Ectodermal cell (in vitro differentiated cells): ENCODE results near the gene TM9SF2.

Source experiments
- H3K27ac ChIP-seq: 2 replicates; pipeline ENCODE4 v1.7.0; 2013; ENCODE audit warnings: mild to moderate bottlenecking, low read depth, low read length; ENCODE audit not compliant: insufficient read depth, poor library complexity, severe bottlenecking
- H3K27me3 ChIP-seq: 2 replicates; pipeline ENCODE4 v1.7.0; 2013; ENCODE audit warnings: mild to moderate bottlenecking, low read length; ENCODE audit not compliant: insufficient read depth, control insufficient read depth, poor library complexity, severe bottlenecking
- H3K36me3 ChIP-seq: one replicate; pipeline ENCODE4 v1.7.0; 2013; ENCODE audit warnings: low read length; ENCODE audit not compliant: control insufficient read depth, insufficient read depth
- H3K4me1 ChIP-seq: one replicate; pipeline ENCODE4 v1.7.0; 2013; ENCODE audit warnings: low read length; ENCODE audit not compliant: control insufficient read depth, insufficient read depth
- H3K4me3 ChIP-seq: 2 replicates; pipeline ENCODE4 v1.7.0; 2013; ENCODE audit warnings: low read depth, low read length, control low read depth; ENCODE audit not compliant: insufficient read depth
- H3K9me3 ChIP-seq: 2 replicates; pipeline ENCODE4 v1.7.0; 2013; ENCODE audit warnings: mild to moderate bottlenecking, low read length, moderate library complexity; ENCODE audit not compliant: control insufficient read depth
- WGBS, 2 experiments: methylation state at CpG; one replicate each; pipeline ENCODE4 v1.1.7; 2013; ENCODE audit warnings: missing lambda C conversion rate in 2 of 2; 5-methylcytosine and 5-hydroxymethylcytosine counted together

Gene TM9SF2

DNA sequence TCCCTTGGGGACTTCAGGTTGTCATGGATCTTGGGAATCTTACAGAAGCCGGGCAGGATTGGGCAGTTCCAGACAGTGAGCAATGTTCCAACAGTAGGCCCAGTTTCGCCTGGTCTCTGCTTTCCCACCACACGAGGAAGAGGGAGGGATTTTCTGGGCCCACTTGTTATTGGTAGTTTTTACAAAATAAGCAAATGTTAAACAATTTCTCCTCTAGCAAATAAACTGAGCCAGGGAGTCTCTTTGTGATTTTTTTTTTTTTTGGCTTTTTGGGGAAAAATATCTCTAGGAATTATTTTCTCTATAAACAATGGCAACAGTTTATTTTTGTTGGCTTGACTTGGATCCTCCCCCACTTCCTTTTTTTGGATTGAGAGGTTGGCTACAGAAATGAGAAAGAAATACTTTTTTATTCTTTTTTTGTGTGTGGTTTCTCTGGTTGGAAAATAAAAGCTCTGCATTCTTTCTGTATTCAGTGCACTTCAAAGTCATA lies 89.3 kb downstream of the TM9SF2 start:
- H3K4me1 ChIP-seq: no peaks in the 10 kb centered on the region
- H3K9me3 ChIP-seq: no peaks in the 10 kb centered on the region
- 92 to 96% methylated on average over 3 of the region's 3 CpGs for WGBS, 2 experiments
- no peak overlapping the region for H3K27ac ChIP-seq
- no peaks in the 10 kb centered on the region for H3K27me3 ChIP-seq
- no peak overlapping the region for H3K4me3 ChIP-seq
- no peaks in the 10 kb centered on the region for H3K36me3 ChIP-seq

DNA sequence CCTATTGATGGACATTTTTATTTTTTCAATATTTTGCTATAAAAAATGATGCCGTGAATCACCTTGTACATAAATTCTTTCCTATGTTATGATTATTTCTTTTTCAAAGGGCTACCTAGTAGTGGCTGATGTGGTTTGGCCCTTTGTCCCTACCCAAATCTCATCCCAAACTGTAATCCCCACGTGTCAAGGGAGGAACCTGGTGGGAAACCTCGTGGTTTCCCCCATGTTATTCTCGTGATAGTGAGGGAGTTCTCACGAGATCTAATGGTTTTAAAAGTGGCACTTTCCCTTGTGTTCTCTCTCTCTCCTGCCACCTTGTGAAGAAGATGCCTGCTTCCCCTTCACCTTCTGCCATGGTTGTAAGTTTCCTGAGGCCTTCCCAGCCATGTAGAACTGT lies 94.9 kb downstream of the TM9SF2 start:
- H3K36me3 ChIP-seq: no peaks in the 10 kb centered on the region
- no peak overlapping the region for H3K27ac ChIP-seq
- no peak overlapping the region for H3K4me3 ChIP-seq
- peaks cover 3% of the 10 kb centered on the region for H3K4me1 ChIP-seq
- WGBS, 2 experiments: 90 to 96% methylated on average over 4 of the region's 5 CpGs
- no peaks in the 10 kb centered on the region for H3K9me3 ChIP-seq
- H3K27me3 ChIP-seq: no peaks in the 10 kb centered on the region

DNA sequence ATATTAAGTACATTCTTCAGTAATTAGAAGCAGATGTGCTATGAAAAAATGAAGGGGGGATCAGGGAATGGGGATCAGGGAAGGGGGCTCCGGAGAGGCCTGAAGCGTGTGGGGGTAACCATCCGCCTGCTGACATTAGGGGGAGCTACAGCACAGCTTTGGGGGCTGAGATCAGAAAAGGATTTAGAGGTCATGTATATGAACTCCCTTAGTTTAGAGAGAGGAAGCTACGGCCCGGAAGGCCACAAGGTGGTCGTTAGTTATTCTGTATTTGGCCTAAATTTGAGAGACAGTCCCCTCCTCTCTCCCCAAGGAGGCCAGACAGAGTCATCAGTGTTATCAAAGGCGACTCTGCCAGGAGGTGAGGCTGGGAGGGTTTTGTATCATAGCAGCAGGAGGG lies 99.0 kb downstream of the TM9SF2 start:
- H3K27me3 ChIP-seq: peaks cover 3% of the 10 kb centered on the region
- no peaks in the 10 kb centered on the region for H3K36me3 ChIP-seq
- peaks cover 3% of the 10 kb centered on the region for H3K4me1 ChIP-seq
- H3K4me3 ChIP-seq: no peak overlapping the region
- WGBS, 2 experiments: 37 to 40% methylated on average over 7 of the region's 7 CpGs
- no peaks in the 10 kb centered on the region for H3K9me3 ChIP-seq
- no peak overlapping the region for H3K27ac ChIP-seq

GRCh38 chr13:99601535-99601934 lies 100.3 kb downstream of the TM9SF2 start:
- H3K9me3 ChIP-seq: no peaks in the 10 kb centered on the region
- peaks cover 7% of the 10 kb centered on the region for H3K4me1 ChIP-seq
- no peak overlapping the region for H3K4me3 ChIP-seq
- H3K36me3 ChIP-seq: no peaks in the 10 kb centered on the region
- 78 to 84% methylated on average over 5 of the region's 5 CpGs for WGBS, 2 experiments
- H3K27me3 ChIP-seq: peaks cover 3% of the 10 kb centered on the region
- no peak overlapping the region for H3K27ac ChIP-seq

GRCh38 chr13:99604636-99605035 lies 103.4 kb downstream of the TM9SF2 start:
- no peak overlapping the region for H3K4me3 ChIP-seq
- no peak overlapping the region for H3K27ac ChIP-seq
- peaks cover 7% of the 10 kb centered on the region for H3K4me1 ChIP-seq
- H3K36me3 ChIP-seq: no peaks in the 10 kb centered on the region
- 95% methylated on average over 3 of the region's 3 CpGs for WGBS, 2 experiments
- H3K27me3 ChIP-seq: peaks cover 3% of the 10 kb centered on the region
- no peaks in the 10 kb centered on the region for H3K9me3 ChIP-seq

GRCh38 chr13:99605420-99606323 lies 104.4 kb downstream of the TM9SF2 start:
- 40 to 41% methylated on average over 18 of the region's 18 CpGs for WGBS, 2 experiments
- Histone ChIP-seq H3K4me1 (peaks cover 5% of the 10 kb centered on the region), H3K36me3 (no peaks in the 10 kb centered on the region), H3K4me3 (peak overlapping the region; percentile 41), H3K27me3 (peaks cover 3% of the 10 kb centered on the region), H3K27ac (peak overlapping the region; percentile 27), H3K9me3 (no peaks in the 10 kb centered on the region)

DNA sequence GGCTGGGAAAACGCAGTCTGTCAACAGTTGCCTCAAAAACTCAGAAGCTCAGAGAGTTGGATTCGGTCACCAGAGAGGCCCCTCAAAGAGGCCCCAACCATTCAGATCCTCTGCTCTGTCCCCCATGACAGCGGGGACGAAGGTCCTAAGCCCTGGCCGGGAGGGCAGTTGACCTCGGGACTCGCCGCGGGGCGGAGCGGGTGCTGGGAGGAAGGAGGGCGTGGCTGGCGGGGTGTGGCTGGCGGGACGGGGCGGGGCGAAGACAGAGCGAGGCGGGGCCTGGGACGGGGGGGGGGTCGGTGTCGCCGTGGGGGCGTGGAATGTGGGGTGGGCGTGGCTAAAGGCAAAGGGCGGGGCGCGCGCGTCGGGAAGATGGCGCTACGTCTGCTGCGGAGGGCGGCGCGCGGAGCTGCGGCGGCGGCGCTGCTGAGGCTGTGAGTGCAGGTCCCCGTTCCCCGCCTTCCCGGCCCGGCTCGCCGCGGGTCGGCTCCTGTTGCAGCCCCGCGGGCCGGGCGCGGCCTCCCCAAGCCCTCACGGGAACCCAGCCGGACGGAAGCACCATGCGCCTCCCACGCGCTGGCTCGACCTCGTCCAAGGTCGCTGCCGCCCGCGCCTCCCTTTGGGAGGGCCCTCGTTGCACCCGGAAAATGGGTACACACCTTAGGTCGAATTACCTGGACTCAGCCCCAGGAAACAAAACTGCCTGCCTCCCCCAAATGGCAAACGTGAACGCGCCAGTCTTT lies 105.2 kb downstream of the TM9SF2 start, which contains the start of gene CLYBL:
TSS of gene CLYBL (plus strand) at position 367 of the 743 bp plus-strand sequence.
- WGBS, 2 experiments: 1% methylated on average over 73 of the region's 73 CpGs
- H3K9me3 ChIP-seq: no peaks in the 10 kb centered on the region
- peaks cover 5% of the 10 kb centered on the region for H3K4me1 ChIP-seq
- H3K27ac ChIP-seq: peak within 1 kb of the TSS; percentile 52
- peak within 1 kb of the TSS; percentile 83 for H3K4me3 ChIP-seq
- peaks cover 3% of the 10 kb centered on the region for H3K27me3 ChIP-seq
- no peaks in the 10 kb centered on the region for H3K36me3 ChIP-seq

DNA sequence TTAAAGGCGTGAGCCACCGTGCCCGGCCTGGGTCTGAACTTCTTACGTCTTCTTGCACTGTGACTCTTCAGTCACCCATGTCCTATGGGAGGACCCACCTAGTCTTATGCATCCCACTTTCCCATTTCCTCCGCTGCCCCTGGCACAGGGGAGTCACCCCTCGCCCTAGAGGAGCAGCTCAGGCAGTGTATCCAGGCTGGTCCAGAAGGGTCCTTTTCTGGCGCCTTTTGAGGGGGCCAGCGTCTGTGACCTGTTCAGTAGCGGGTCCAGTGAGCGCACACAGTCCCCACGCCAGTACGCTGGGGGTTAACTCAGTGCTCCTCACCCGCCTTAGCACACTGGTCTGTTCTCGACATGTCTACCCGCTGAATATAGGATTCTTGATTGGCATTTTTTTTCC lies 107.1 kb downstream of the TM9SF2 start:
- Histone ChIP-seq H3K27ac (no peak overlapping the region), H3K36me3 (no peaks in the 10 kb centered on the region), H3K27me3 (peaks cover 3% of the 10 kb centered on the region), H3K4me1 (peaks cover 9% of the 10 kb centered on the region), H3K9me3 (no peaks in the 10 kb centered on the region), H3K4me3 (no peak overlapping the region)
- 95 to 97% methylated on average over 15 of the region's 15 CpGs for WGBS, 2 experiments

GRCh38 chr13:99610702-99611289 lies 109.5 kb downstream of the TM9SF2 start:
- Histone ChIP-seq H3K27me3 (no peaks in the 10 kb centered on the region), H3K36me3 (no peaks in the 10 kb centered on the region), H3K27ac (no peak overlapping the region)

More at GRCh38 chr13:99610702-99611289, 109.5 kb downstream of the TM9SF2 start:
- Histone ChIP-seq H3K4me1 (peaks cover 16% of the 10 kb centered on the region), H3K9me3 (no peaks in the 10 kb centered on the region), H3K4me3 (no peak overlapping the region)
- 87 to 93% methylated on average over 3 of the region's 4 CpGs for WGBS, 2 experiments
